K562 (cell line): ENCODE data around the gene VTI1B. TPM values are rescaled to one million over a fixed set of nuclear protein-coding genes. Genes with fewer than 3 reads are reported as not detected.

ENCODE experiments used
- CBX1 ChIP-seq: sonication (generic); IDR thresholded peaks from 2 replicates; pipeline ENCODE4 v1.6.1; 2016; ENCODE audit warnings: antibody characterized with exemption, low read depth, mild to moderate bottlenecking
- CEBPB ChIP-seq: fragments of 450-650 bp; IDR thresholded peaks from 2 replicates; pipeline ENCODE4 v1.6.1; 2016; ENCODE audit warnings: missing genetic modification characterization, missing compliant biosample characterization
- DIDO1 ChIP-seq: fragments of 450-650 bp; IDR thresholded peaks from 2 replicates; pipeline ENCODE4 v1.6.1; 2016; ENCODE audit warnings: low read depth, missing biosample characterization, missing genetic modification characterization
- HMG20B ChIP-seq: fragments of 250-450 bp; sonication (Bioruptor Pico); IDR thresholded peaks from 2 replicates; pipeline ENCODE4 v1.5.0; 2021; ENCODE audit warnings: mild to moderate bottlenecking
- ILK ChIP-seq: fragments of 450-650 bp; IDR thresholded peaks from 2 replicates; pipeline ENCODE4 v1.6.1; 2016; ENCODE audit warnings: missing genetic modification characterization, low read depth, mild to moderate bottlenecking, missing compliant biosample characterization, moderate library complexity, borderline replicate concordance
- KLF6 ChIP-seq: fragments of 250-450 bp; sonication (Bioruptor Pico); IDR thresholded peaks from 2 replicates; pipeline ENCODE4 v1.4.0; 2020; ENCODE audit warnings: mild to moderate bottlenecking, moderate library complexity, borderline replicate concordance
- LARP7 ChIP-seq: fragments of 450-650 bp; IDR thresholded peaks from 2 replicates; pipeline ENCODE4 v1.6.1; 2016
- MEF2D ChIP-seq: conservative IDR thresholded peaks from 2 replicates; pipeline ENCODE4 v1.6.1; 2016; ENCODE audit warnings: low read depth, missing genetic modification characterization, missing compliant biosample characterization
- POLR2H ChIP-seq: IDR thresholded peaks from 2 replicates; pipeline ENCODE4 v1.6.1; 2016; ENCODE audit warnings: missing genetic modification characterization, low read depth, mild to moderate bottlenecking, control low read depth, missing compliant biosample characterization, moderate library complexity
- PYGO2 ChIP-seq: fragments of 450-650 bp; IDR thresholded peaks from 2 replicates; pipeline ENCODE4 v1.6.1; 2016; ENCODE audit warnings: mild to moderate bottlenecking, missing genetic modification characterization, moderate library complexity, missing compliant biosample characterization
- RAD51 ChIP-seq: fragments of 450-650 bp; IDR thresholded peaks from 2 replicates; pipeline ENCODE4 v1.7.1; 2016; ENCODE audit warnings: low read depth, mild to moderate bottlenecking, borderline replicate concordance
- SMAD1 ChIP-seq: fragments of 150-350 bp; IDR thresholded peaks from 2 replicates; pipeline ENCODE4 v1.6.1; 2014; ENCODE audit warnings: low read length, low read depth; ENCODE audit not compliant: partially characterized antibody
- TAF1 ChIP-seq: IDR thresholded peaks from 2 replicates; pipeline ENCODE4 v1.6.1; 2011; ENCODE audit warnings: mild to moderate bottlenecking, low read length, moderate library complexity; ENCODE audit not compliant: insufficient read depth, control insufficient read depth, severe bottlenecking; ENCODE audit errors: extremely low read depth
- ZFP1 ChIP-seq: fragments of 450-650 bp; formaldehyde crosslinking; IDR thresholded peaks from 2 replicates; pipeline ENCODE4 v1.4.0; 2020; ENCODE audit warnings: mild to moderate bottlenecking, mixed read lengths
- ZFX ChIP-seq: sonication (generic); formaldehyde crosslinking; IDR thresholded peaks from 2 replicates; pipeline ENCODE4 v1.8.0; 2022; ENCODE audit warnings: mild to moderate bottlenecking, missing genetic modification reagents, moderate library complexity
- polyA plus RNA-seq, 8 experiments: library from polyadenylated mRNA; depleted of rRNA in 4 of 8; stranded (reverse) in 5 of 8; unstranded in 3 of 8; fragments of >200 nt; fragmentation: Nextera tagmentation in 2 of 8; fragmentation: Illumina TruSeq in 1 of 8; extraction: Ambion mirVana in 2 of 8; extraction: Trizol in 1 of 8; gene quantifications; 2 replicates each; pipeline versions ENCODE4 v1.2.1 to v1.2.3, GENCODE V29; 2011 to 2014; ENCODE audit warnings: inconsistent platforms in 1 of 8, missing spikeins in 1 of 8
- total RNA-seq, 7 experiments: library from RNA; depleted of rRNA in 6 of 7; stranded (reverse); fragments of >200 nt in 6 of 7; fragmentation: Illumina TruSeq in 2 of 7; extraction: Trizol in 2 of 7; gene quantifications; 2 replicates each; pipeline versions ENCODE4 v1.2.1 to v1.2.3, GENCODE V29; 2011 to 2021; ENCODE audit warnings: low replicate concordance in 1 of 7
- TF ChIP-seq, protein P1 (sequence below): sonication (generic); formaldehyde crosslinking; IDR thresholded peaks from 2 replicates; pipeline ENCODE4 v1.8.1; 2023; ENCODE audit warnings: mild to moderate bottlenecking, missing genetic modification reagents, moderate library complexity
- TF ChIP-seq, protein P2 (sequence below): sonication (generic); formaldehyde crosslinking; IDR thresholded peaks from 2 replicates; pipeline ENCODE4 v1.8.1; 2023; ENCODE audit warnings: missing genetic modification reagents, mild to moderate bottlenecking, borderline replicate concordance
- TF ChIP-seq, protein P3 (sequence below), 2 experiments: fragments of 450-650 bp; IDR thresholded peaks; 2 replicates each; pipeline ENCODE4 v1.6.1; 2018; ENCODE audit warnings: mild to moderate bottlenecking in 2 of 2, low read depth in 1 of 2; ENCODE audit not compliant: partially characterized antibody in 2 of 2

The VTI1B gene
- total and polyA plus RNA-seq, 9 of the 15 experiments (the other 6 are each of a cell fraction or from before 2014, with no cell fraction given): 7.8 to 69.8 (median 50.1) TPM

DNA sequence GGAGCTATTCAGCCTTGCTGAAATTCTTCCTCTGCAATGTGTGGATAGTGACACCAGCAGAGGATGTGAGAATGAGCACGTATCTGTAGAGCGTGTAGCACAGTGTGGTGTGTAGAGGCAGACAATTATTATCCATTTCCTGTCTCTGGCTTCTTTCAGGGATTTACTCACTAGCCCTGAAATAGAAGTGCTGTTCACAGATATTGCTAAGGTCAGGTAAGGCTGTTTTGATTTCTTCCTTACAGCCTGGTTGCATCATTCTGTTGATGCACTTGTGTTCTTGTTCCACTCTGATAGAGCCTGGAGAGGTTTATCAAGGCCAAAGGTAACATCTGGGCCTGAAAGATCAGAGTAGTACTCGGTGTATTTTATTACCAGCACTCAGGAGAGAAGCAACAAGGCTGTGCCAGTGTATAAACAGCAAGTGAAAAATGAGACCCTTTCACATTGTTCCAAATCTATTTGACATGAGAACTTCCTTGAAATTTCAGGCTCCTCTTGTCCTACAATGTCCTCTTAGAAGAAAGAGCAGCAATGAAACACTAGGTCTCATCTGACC, 38.0 kb downstream of the VTI1B start (continued):
- TF ChIP-seq ILK (tag) (no peak), ZFX (CRISPR knock-in tag) (no peak), RAD51 (peak; percentile 31; the same call in 1 of the 2 replicates), ZFP1 (CRISPR knock-in tag) (no peak), PYGO2 (tag) (peak; percentile 49; the same call in 1 of the 2 replicates), KLF6 (CRISPR knock-in tag) (peak; percentile 71; the same call in 1 of the 2 replicates), DIDO1 (no peak), MEF2D (tag) (peak; percentile 84; the same call in 1 of the 2 replicates), CBX1 (no peak), TAF1 (no peak), SMAD1 (peak; percentile 72), POLR2H (tag) (peak; percentile 54; the same call in 1 of the 2 replicates), CEBPB (tag) (peak; percentile 97), LARP7 (no peak), HMG20B (CRISPR knock-in tag) (no peak)
- TF ChIP-seq, protein P1, sequence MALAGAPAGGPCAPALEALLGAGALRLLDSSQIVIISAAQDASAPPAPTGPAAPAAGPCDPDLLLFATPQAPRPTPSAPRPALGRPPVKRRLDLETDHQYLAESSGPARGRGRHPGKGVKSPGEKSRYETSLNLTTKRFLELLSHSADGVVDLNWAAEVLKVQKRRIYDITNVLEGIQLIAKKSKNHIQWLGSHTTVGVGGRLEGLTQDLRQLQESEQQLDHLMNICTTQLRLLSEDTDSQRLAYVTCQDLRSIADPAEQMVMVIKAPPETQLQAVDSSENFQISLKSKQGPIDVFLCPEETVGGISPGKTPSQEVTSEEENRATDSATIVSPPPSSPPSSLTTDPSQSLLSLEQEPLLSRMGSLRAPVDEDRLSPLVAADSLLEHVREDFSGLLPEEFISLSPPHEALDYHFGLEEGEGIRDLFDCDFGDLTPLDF (CRISPR knock-in tag): no peak
- TF ChIP-seq, protein P2, sequence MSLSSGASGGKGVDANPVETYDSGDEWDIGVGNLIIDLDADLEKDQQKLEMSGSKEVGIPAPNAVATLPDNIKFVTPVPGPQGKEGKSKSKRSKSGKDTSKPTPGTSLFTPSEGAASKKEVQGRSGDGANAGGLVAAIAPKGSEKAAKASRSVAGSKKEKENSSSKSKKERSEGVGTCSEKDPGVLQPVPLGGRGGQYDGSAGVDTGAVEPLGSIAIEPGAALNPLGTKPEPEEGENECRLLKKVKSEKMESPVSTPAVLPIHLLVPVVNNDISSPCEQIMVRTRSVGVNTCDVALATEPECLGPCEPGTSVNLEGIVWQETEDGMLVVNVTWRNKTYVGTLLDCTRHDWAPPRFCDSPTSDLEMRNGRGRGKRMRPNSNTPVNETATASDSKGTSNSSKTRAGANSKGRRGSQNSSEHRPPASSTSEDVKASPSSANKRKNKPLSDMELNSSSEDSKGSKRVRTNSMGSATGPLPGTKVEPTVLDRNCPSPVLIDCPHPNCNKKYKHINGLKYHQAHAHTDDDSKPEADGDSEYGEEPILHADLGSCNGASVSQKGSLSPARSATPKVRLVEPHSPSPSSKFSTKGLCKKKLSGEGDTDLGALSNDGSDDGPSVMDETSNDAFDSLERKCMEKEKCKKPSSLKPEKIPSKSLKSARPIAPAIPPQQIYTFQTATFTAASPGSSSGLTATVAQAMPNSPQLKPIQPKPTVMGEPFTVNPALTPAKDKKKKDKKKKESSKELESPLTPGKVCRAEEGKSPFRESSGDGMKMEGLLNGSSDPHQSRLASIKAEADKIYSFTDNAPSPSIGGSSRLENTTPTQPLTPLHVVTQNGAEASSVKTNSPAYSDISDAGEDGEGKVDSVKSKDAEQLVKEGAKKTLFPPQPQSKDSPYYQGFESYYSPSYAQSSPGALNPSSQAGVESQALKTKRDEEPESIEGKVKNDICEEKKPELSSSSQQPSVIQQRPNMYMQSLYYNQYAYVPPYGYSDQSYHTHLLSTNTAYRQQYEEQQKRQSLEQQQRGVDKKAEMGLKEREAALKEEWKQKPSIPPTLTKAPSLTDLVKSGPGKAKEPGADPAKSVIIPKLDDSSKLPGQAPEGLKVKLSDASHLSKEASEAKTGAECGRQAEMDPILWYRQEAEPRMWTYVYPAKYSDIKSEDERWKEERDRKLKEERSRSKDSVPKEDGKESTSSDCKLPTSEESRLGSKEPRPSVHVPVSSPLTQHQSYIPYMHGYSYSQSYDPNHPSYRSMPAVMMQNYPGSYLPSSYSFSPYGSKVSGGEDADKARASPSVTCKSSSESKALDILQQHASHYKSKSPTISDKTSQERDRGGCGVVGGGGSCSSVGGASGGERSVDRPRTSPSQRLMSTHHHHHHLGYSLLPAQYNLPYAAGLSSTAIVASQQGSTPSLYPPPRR: peak; percentile 59; the same call in 1 of the 2 replicates
- TF ChIP-seq, protein P3, sequence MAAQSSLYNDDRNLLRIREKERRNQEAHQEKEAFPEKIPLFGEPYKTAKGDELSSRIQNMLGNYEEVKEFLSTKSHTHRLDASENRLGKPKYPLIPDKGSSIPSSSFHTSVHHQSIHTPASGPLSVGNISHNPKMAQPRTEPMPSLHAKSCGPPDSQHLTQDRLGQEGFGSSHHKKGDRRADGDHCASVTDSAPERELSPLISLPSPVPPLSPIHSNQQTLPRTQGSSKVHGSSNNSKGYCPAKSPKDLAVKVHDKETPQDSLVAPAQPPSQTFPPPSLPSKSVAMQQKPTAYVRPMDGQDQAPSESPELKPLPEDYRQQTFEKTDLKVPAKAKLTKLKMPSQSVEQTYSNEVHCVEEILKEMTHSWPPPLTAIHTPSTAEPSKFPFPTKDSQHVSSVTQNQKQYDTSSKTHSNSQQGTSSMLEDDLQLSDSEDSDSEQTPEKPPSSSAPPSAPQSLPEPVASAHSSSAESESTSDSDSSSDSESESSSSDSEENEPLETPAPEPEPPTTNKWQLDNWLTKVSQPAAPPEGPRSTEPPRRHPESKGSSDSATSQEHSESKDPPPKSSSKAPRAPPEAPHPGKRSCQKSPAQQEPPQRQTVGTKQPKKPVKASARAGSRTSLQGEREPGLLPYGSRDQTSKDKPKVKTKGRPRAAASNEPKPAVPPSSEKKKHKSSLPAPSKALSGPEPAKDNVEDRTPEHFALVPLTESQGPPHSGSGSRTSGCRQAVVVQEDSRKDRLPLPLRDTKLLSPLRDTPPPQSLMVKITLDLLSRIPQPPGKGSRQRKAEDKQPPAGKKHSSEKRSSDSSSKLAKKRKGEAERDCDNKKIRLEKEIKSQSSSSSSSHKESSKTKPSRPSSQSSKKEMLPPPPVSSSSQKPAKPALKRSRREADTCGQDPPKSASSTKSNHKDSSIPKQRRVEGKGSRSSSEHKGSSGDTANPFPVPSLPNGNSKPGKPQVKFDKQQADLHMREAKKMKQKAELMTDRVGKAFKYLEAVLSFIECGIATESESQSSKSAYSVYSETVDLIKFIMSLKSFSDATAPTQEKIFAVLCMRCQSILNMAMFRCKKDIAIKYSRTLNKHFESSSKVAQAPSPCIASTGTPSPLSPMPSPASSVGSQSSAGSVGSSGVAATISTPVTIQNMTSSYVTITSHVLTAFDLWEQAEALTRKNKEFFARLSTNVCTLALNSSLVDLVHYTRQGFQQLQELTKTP (IDR thresholded peaks at IDR 0.05; ENCODE audit: low read depth in 1 of 2, partially characterized antibody in 2 of 2): peak in 1 of 2 experiments; percentile 87
